HG03064 (cell line): Measurements from ENCODE around the gene AKIRIN1.
"Not testable (repeated sequence)": the region's sequence is repeated elsewhere in the genome, so short reads cannot be mapped to it uniquely, and the experiment has no call there.

ENCODE experiments used
- ATAC-seq: cut with Tn5 transposase; IDR thresholded peaks from one replicate; pipeline ENCODE4 v1.9.1; 2021; ENCODE audit warnings: low read depth; ENCODE audit not compliant: unreplicated experiment

The AKIRIN1 gene, protein sequence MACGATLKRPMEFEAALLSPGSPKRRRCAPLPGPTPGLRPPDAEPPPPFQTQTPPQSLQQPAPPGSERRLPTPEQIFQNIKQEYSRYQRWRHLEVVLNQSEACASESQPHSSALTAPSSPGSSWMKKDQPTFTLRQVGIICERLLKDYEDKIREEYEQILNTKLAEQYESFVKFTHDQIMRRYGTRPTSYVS

DNA sequence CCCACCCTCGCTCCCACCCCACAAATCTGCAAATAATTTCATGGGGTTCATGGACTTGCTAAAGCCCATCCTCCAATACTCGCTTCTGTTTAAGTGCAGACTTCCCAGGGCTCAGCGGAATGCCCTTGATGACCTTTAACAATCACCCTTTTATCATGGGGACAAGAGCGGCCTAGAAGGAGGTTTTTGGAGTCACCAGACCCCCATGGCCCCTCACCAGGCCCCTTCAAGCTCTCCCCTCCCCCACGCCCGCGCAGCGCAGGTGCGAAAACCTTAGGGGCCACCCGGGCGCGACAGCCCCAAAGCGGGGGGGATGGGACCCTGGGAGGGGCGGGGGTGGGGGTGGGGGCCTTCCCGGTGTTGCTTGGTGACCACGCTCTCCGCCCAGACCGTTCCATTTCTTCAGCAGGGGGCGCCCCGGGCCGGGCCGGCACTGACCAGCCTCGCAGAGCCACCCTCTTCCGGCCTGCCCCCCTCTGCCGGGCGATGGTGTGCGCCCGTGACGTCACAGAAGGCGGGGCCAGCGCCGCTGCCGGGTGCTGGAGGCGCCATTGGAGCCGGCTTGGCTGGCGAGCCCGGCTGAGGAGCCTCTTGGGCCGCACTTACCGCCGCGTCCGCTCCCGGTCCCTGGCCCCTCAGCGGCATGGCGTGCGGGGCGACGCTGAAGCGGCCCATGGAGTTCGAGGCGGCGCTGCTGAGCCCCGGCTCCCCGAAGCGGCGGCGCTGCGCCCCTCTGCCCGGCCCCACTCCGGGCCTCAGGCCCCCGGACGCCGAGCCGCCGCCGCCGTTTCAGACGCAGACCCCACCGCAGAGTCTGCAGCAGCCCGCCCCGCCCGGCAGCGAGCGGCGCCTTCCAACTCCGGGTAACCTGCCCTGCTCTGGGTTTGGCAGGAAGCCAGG, at the start of gene AKIRIN1:
Gene AKIRIN1 (plus strand): TSS at position 539 of the 900 bp plus-strand sequence. CDS start 105 bp downstream, at position 644.
- ATAC-seq: peak; percentile 86

DNA sequence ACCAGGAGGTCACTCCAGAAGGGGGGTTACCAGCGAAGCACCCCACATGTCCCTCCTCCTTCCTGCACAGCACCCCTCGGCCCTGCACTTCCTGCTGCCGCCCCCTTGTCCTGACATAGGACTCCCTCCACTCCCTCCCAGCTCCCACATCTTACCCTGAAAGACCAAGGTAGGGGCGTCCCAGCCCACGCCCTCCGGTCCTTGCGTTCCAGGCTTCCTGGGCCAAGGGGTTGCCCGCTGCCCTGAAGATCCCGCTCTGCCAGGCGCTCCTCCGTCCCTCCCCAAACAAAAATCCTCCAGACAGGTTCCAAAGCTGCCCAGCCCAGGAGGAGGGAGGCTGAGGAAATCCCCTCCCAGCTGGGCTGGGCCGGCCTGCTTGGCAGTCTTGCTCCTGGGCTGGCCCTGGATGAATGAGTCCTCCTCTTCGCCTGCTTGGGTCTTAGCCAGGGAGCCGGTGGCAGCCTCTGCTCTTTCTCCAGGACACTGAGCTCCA, 49.5 kb upstream of the AKIRIN1 start, which contains the start of gene RHBDL2:
Gene RHBDL2 (minus strand): TSS at position 304 of the 493 bp plus-strand sequence. CDS start 22,618 bp downstream, outside the sequence.
- ATAC-seq: no peak

DNA sequence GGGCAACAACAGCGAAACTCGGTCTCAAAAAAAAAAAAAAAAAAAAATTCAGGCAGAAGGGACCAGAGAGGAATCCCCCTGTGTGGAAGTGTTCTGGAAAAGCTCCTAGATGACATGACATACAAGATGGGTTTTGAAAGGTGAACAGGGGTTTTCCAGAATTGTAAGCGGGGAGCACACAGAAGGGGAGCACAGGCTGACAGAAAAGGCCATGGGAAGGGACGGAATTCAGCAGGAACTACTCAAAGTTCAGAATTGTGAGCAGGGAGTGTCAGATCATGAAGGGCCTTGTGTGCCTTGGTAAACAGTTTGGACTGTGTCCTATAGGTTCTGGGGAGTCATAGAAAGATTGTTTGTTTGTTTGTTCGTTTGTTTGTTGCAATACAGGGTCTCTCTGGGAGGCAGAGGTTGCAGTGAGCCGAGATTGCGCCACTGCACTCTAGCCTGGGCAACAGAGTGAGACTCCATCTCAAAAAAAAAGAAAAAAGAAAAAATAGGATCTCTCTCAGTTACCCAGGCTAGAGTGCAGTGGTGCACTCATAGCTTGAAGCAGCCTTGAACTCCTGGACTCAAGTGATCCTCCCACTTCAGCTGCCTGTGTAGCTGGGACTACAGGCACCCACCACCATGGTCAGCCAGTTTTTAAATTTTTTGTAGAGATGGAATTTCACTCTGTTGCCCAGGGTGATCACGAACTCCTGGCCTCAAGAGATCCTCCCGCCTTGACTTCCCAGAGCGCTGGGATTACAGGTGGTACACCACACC, 48.2 kb upstream of the AKIRIN1 start:
- no peak for ATAC-seq

DNA sequence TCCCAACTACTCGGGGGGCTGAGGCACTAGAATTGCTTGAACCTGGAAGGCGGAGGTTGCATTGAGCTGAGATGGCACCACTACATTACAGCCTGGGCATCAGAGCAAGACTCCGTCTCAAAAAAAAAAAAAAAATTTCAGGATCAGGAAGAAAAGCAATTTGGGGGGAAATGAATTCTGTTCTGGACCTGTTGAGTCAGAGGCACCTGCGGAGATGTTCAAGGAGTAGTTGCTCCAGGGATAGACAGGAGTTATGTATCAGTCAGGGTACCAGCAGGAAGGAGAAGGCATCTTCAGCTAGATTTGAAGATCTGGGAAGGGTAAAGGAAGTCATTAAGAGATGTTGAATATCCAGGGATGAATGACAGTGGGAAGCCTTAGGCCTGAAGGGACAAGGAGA, 46.5 kb upstream of the AKIRIN1 start:
- no peak for ATAC-seq

DNA sequence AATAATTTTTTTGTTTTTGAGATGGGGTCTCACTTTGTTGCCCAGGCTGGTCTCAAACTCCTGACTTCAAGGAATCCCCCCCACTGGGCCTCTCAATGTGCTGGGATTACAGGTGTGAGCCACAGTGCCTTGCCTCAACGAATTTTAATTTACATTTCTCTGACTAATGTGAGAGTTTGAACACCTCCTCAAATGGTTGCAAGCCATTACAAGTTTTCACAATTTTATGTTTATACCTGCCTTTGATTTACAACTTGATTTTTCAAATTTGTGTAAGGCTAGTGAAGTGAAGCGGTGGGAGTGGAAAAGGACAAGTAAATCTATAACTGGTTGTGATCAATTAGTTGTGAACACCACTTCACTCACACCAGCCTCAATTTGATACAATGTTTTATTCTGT, 40.5 kb upstream of the AKIRIN1 start:
- no peak for ATAC-seq

DNA sequence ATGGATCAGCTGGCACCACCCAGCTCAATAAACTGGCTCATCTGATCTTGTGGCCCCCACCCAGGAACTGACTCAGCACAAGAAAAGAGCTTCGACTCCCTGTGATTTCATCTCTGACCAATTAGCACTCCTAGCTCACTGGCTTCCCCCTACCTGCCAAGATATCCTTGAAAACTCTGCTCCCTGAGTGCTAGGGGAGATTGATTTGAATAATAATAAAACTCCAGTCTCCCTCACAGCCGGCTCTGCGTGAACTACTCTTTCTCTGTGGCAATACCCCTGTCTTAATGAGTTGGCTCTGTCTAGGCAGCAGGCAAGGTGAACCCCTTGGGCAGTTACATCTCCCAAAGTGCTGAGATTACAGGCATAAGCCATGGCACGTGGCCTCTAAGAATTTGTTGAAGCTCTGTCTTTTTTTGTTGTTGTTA, 37.6 kb upstream of the AKIRIN1 start:
- no peak for ATAC-seq

DNA sequence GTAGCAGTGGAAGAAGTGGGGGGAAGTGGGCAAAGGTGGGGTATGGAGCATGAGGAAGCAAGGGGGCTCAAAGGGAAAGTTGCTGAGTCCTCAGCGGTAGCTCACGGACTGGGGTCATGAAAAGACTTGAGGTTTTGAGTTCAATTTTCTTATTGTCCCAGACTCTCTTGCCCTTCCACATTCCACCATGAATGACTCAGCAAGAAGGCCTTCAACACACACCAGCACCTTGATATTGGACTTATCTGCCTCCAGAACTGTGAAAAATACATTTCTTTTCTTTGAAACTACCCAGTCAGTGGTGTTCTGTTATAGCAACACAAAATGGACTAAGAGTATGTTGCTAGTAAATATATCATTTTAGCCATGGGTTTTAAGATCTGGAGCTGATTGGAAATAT, 32.1 kb upstream of the AKIRIN1 start:
- ATAC-seq: no peak

DNA sequence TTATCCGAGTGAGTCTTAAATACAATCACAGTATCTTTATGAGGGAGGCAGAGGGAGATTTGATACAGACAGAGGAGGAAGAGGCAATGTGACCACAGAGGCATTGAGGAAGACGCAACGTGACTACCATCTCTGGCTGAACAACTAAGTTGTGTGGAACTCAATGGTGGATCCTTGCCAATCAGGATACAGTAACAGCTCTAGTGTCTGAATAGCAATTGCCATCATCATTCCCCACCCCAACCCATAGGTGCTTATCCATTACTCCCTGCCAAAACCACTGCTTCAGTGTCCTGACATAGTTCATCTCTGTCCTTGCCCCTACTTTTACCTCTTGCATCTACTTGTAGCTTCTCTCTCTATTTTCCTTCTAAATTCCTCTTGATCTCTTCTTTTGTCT, 29.0 kb upstream of the AKIRIN1 start:
- no peak for ATAC-seq

DNA sequence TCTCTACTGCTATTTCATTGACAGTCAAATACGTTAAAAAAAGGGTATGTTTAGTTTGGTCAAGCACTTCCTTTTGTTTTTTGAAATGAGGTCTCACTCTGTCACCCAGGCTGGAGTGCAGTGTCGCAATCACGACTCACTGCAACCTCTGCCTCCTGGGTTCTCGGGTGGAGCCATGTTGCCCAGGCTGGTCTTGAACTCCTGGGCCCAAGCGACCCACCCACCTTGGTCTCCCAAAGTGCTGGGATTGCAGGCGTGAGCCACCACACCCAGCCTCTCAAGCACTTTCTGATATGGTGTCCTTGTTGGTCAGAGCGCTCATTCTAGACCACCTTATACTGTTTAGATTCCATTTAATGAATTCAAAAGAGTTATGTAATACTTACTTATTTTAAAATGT, 28.5 kb upstream of the AKIRIN1 start:
- ATAC-seq: no peak

DNA sequence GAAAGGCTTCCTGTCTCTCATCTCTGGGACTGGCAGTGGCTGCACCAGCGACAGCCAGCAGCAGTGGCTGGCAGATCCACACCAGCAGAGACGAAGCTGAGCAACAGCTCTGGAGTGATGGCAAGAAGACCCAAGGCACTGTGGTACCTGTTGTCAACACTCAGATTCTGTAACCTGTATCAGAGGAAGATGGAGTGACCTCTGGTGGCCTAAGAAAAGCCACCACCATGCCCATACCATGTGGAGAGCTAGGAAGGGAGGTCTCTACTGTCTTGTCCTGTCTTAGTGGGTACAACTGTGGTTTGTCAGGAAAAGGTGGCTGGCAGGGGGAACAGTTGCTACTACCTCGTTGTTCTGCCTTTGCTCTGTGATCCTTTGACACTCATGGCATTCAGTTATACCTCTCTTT, 26.9 kb upstream of the AKIRIN1 start:
- ATAC-seq: no peak

DNA sequence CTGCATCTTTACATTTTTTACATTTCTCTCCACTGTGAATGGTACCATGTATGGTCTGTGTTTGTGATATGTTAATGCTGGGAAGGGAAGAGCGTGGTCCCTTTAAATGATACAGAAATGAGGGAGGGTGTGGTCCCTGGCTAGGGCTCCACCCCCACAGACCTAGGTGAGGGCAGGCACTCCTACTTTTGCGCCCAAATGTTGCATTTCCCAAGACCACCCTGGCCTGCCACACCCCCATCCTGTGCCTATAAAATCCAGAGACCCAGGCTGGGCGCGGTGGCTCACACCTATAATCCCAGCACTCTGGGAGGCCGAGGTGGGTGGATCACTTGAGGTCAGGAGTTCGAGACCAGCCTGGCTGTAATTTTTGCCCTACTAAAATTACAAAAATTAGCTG, 17.9 kb upstream of the AKIRIN1 start:
- ATAC-seq: not testable (repeated sequence)

DNA sequence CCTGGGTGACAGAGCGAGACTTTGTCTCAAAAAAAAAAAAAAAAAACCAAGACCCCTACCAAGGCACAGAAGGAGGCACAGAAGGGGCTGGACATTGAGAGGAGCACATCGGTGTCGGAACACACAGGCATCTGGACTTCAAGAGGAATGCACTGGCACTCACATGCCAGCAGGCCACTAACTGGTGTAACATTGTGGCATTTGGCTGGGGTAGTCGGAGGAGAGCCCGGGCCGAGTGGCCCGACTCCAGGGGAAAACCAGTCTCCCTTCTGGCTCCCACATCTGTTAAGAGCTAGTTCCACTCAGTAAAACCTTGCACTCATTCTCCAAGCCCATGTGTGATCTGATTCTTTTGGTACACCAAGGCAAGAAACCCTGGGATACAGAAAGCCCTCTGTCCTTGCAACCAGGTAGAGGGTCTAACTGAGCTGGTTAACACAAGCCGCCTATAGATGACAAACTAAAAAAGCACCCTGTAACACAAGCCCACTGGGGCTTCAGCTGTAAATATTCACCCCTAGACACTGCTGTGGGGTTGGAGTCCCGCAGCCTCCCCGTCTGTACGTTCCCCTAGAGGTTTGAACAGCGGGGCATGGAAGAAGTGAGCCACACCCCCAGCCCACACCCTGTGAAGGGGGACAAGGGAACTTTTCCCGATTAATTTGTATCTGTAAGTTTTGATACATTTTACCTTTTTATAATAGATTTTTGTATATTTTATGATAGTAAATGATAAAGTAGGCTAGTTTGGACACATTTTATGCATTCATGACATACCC, 17.2 kb upstream of the AKIRIN1 start:
- no peak for ATAC-seq

DNA sequence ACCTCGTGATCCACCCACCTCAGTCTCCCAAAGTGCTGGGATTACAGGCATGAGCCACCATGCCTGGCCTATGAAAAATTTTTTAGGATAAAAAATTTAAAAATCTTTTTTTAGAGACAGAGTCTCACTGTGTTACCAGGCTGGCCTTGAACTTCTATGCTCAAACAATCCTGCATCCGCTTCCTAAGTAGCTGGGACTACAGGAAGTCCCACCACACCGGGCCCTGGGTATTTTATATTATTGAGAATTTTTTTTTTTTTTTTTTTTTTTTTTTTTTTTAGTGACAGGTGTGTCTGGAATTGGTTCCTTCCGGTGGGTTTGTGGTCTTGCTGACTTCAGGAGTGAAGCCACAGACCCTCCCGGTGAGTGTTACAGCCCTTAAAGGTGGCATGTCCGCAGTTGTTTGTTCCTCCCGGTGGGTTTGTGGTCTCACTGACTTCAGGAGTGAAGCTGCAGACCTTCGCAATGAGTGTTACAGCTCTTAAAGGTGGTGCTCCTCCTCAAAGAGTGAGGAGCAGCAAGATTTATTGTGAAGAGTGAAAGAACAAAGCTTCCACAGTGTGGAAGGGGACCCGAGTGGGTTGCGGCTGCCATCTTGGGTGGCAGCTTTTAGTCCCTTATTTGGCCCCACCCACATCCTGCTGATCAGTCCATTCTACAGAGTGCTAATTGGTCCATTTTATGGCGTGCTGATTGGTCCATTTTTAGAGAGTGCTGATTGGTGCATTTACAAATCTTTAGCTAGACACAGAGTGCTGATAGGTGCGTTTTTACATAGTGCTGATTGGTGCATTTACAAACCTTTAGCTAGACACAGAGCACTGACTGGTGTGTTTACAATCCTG, 13.5 kb upstream of the AKIRIN1 start:
- not testable (repeated sequence) for ATAC-seq

DNA sequence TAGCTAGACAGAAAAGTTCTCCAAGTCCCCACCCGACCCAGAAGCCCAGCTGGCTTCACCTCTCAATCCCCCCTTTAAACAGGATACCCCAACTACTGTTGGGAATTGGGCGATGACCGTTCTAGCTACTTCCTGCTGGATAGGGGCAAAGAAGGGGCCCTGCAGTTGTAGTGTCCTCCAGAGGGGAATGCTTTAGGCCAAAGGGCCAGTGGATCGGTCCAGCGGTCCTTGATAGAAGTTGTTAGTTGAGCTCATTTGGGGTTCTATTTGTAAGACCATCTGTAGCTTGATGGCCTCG, 12.9 kb upstream of the AKIRIN1 start:
- not testable (repeated sequence) for ATAC-seq

DNA sequence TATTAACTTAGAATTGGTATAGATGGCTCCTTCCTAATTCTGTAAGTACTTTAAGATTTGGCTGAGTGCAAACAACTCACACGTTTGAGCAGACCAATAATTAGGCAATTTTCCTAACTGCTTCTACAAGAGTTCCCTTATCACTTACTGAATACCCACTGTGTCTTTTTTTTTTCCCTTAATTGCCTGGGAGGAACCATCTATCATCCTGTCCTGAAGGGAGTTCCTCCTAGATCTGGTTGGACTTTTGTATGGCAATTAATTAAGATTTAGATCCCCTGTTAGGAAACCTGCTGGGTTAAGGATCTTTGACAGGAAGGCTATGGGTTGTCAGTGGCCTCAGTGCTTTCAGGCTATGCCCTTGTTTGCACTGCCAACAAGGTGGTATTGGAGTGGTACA, 11.7 kb upstream of the AKIRIN1 start:
- ATAC-seq: not testable (repeated sequence)

DNA sequence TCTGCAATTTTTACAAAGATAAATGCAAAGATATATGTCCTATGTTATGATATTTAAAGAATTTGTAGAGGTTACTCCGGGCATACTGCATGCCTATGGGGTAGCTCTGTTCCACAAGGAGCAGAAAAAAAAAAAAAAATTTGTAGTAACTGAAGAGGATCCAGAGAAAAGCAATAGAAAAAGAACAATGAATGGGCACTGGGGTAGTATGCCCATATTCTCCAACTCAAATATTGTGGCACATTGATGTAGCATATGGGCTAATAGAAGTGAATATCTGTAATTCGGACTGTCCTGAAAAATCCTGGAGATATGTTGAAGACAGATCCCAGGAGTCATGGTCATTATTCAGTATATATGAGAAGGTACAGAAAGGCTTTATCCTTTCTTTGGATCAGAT, 1.1 kb upstream of the AKIRIN1 start:
- ATAC-seq: no peak

DNA sequence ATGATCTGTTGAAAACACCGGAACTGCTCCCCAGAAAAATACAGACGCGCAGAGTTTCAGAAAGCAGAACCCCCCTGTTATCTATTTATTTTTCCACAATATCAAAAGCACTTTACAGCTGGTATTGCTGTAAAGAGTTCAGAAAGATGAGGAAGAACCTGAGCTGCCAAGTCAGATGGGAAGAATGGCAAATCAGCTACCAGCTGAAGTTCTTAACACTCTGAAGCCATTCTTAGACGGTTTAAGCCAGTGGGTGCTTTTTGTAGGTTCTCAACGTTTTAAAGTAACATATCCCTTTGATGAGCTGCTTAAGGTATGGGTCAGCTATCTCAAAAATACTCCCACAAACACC, 714 bp upstream of the AKIRIN1 start:
- ATAC-seq: no peak

DNA sequence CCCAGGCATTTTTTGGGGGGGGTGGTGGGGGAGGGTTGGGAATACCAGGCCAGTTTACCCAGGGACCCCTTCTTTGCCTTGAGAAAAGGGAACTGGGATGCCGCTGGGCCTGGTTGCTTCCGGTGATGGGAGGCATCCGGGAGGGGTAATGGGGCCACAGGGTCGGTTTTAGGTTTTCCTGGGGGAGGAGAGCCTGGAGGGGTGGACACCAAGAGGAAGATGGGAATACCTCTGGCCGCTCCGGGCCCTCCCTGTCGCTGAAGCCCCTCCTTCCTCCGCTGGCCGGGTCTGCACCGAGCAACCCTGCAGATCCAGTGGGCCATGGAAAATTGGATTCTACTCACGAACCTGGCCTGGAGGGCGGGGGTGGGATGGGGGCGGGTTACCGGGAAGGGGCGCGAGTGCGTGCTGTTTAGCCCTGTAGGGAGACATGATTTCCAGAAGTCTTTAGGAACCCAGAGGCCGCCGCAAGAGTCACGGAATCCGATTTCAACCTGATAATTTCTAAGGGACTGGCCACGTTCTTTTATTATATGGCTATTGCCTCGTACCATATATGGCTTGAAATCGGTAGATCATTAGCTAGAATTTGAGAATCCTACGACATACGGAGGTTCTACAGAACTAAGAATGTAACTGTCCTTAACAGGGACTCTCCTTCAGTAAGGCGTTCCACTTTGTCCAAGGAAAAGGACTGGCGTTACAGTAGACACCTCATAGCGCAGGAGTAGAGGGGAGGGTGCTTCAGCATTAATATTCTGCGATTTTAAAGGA, 749 bp downstream of the AKIRIN1 start:
- ATAC-seq: no peak
